Cardiac fibroblast (primary cell): ENCODE results near the gene FARS2.

Experiments used
- DNase-seq, 2 donors: peaks; one replicate each; pipeline versions ENCODE4 v3.0.0 to v3.0.0-alpha.2; 2010; ENCODE audit warnings: low read depth in 2 of 2
- H3K4me3 ChIP-seq, 2 donors: replicated peaks in 1 of 2; 1 replicate in 1 of 2; 2 replicates in 1 of 2; pipeline ENCODE4 v1.5.1; 2011; ENCODE audit warnings: low read depth in 2 of 2, low read length in 2 of 2, mild to moderate bottlenecking in 2 of 2, moderate library complexity in 1 of 2
- CTCF ChIP-seq: IDR thresholded peaks from one replicate; pipeline ENCODE4 v1.5.1; 2011; ENCODE audit warnings: low read depth, mild to moderate bottlenecking, low read length, inconsistent platforms

Gene FARS2

GRCh38 chr6:5552243-5552642 is 290.9 kb downstream of the FARS2 start:
- no peak for TF ChIP-seq CTCF
- DNase-seq = peak in 1 of 2 donors; percentile 44
- no peak overlapping the region for H3K4me3 ChIP-seq

GRCh38 chr6:5553767-5554166 is 292.5 kb downstream of the FARS2 start:
- DNase-seq = no peak
- no peak overlapping the region for H3K4me3 ChIP-seq
- no peak for TF ChIP-seq CTCF

GRCh38 chr6:5554226-5554625 is 292.9 kb downstream of the FARS2 start:
- no peak overlapping the region for H3K4me3 ChIP-seq
- no peak for DNase-seq
- TF ChIP-seq CTCF = no peak

GRCh38 chr6:5556011-5556410 is 294.7 kb downstream of the FARS2 start:
- DNase-seq = peak in 1 of 2 donors; percentile 4
- no peak overlapping the region for H3K4me3 ChIP-seq
- TF ChIP-seq CTCF = no peak

GRCh38 chr6:5557506-5557905 is 296.2 kb downstream of the FARS2 start:
- no peak for DNase-seq
- no peak for TF ChIP-seq CTCF
- H3K4me3 ChIP-seq = no peak overlapping the region

- H3K4me3 ChIP-seq = no peak overlapping the region
- DNase-seq = no peak
- TF ChIP-seq CTCF = no peak
Measured at GRCh38 chr6:5559651-5560050, 298.3 kb downstream of the FARS2 start.

DNA sequence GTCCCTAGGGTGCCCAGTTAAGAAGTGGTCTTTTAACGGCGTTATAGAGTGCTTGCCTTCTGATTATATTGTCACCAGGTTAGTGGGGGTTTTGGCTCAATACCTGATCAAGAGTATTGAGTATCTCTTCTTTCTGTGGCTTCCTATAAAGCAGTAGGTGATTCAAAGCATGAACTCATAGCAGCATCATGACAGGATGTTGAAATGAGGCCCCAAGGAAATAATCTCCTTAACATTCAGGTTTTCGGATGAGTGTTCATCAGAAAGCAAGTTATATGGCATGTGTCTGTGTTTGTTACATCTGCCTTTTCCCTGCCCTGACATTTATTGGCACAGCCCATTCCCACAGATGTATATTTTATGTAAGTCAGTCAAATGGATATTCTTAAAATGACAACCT is 301.0 kb downstream of the FARS2 start:
- peak in 1 of 2 donors; percentile 18 for DNase-seq
- TF ChIP-seq CTCF = no peak

More for the DNA sequence above, 301.0 kb downstream of the FARS2 start:
- H3K4me3 ChIP-seq = no peak overlapping the region
